22Rv1 (cell line): ENCODE data around the gene PBX1.

ENCODE experiments used
- CTCF ChIP-seq: fragments of 450-650 bp; IDR thresholded peaks from 2 replicates; pipeline ENCODE4 v1.5.1; 2017; ENCODE audit warnings: mild to moderate bottlenecking
- ZFX ChIP-seq: fragments of 450-650 bp; IDR thresholded peaks from 2 replicates; pipeline ENCODE4 v1.6.1; 2017; ENCODE audit warnings: antibody characterized with exemption, borderline replicate concordance

- no peak for TF ChIP-seq CTCF
- no peak for TF ChIP-seq ZFX
Measured at GRCh38 chr1:164813776-164814175, 254.8 kb downstream of the PBX1 start.
